NCI-H187 treated with DMSO at 0.1 percent for 48 hours (cell line): ENCODE measurements around the gene ZBTB40.

ENCODE experiments used
- DNase-seq: peaks from one replicate; lab custom pipeline; 2025; lab: John Stamatoyannopoulos, UW

ZBTB40 gene

GRCh38 chr1:22556391-22557104 lies 104.9 kb downstream of the ZBTB40 start:
- no peak for DNase-seq

- DNase-seq, result no peak
Measured at GRCh38 chr1:22557341-22557950, 105.8 kb downstream of the ZBTB40 start.

GRCh38 chr1:22562584-22563583 lies 111.2 kb downstream of the ZBTB40 start, which contains the start of gene EPHA8:
Gene EPHA8, plus strand, starts transcription at chr1:22563489. Its CDS starts 147 bp downstream, at chr1:22563636.
- no peak for DNase-seq

GRCh38 chr1:22563671-22564602 lies 112.3 kb downstream of the ZBTB40 start:
- no peak for DNase-seq

- no peak for DNase-seq
Measured at GRCh38 chr1:22566161-22566560, 114.5 kb downstream of the ZBTB40 start.

- no peak for DNase-seq
Measured at GRCh38 chr1:22567197-22567596, 115.5 kb downstream of the ZBTB40 start.

- DNase-seq, result no peak
Measured at GRCh38 chr1:22567994-22568393, 116.3 kb downstream of the ZBTB40 start.

GRCh38 chr1:22569269-22569668 lies 117.6 kb downstream of the ZBTB40 start:
- DNase-seq, result no peak

GRCh38 chr1:22570140-22570909 lies 118.7 kb downstream of the ZBTB40 start:
- no peak for DNase-seq

- DNase-seq, result no peak
Measured at GRCh38 chr1:22572818-22573217, 121.2 kb downstream of the ZBTB40 start.

GRCh38 chr1:22573237-22573636 lies 121.6 kb downstream of the ZBTB40 start:
- no peak for DNase-seq

GRCh38 chr1:22575532-22576149 lies 124.0 kb downstream of the ZBTB40 start:
- DNase-seq, result no peak

GRCh38 chr1:22576150-22576544 lies 124.5 kb downstream of the ZBTB40 start:
- no peak for DNase-seq

GRCh38 chr1:22576617-22577016 lies 125.0 kb downstream of the ZBTB40 start:
- DNase-seq, result no peak

- DNase-seq, result no peak
Measured at GRCh38 chr1:22578732-22579361, 127.2 kb downstream of the ZBTB40 start.

- DNase-seq, result no peak
Measured at GRCh38 chr1:22579541-22580155, 128.0 kb downstream of the ZBTB40 start.
